Hepatocyte (in vitro differentiated cells): ENCODE measurements around the gene ACVR1.

Experiments used
- CTCF ChIP-seq: fragments of 200-600 bp; sonication (generic); IDR thresholded peaks from 2 replicates; pipeline ENCODE4 v1.5.1; 2016; ENCODE audit warnings: antibody characterized with exemption, mild to moderate bottlenecking; ENCODE audit not compliant: poor library complexity
- EZH2 ChIP-seq: fragments of 200-600 bp; sonication (generic); IDR thresholded peaks from 2 replicates; pipeline ENCODE4 v1.6.1; 2016; ENCODE audit warnings: antibody characterized with exemption, mild to moderate bottlenecking, borderline replicate concordance
- EZH2phosphoT487 ChIP-seq: fragments of 200-600 bp; sonication (generic); IDR thresholded peaks from one replicate; pipeline ENCODE4 v1.6.1; 2018; ENCODE audit warnings: antibody characterized with exemption, mild to moderate bottlenecking, low read depth, moderate library complexity; ENCODE audit not compliant: unreplicated experiment, severe bottlenecking

DNA sequence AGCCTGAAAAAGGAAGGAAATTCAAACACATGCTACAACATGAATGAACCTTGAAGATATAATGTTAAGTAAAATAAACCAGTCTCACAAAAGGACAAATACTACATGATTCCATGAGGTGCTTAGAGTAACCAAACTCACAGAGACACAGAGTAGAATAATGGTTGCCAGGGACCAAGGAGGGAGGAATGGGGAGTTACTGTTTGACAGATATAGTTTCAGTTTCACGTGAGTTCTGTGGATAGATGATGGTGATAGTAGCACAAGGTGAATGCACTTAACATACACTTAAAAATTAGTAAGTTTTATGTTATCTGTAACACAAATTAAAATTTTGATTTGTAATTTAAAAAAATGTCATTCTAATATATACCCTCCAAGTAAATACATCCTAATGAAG lies 140.6 kb downstream of the ACVR1 start:
- TF ChIP-seq CTCF = no peak
- no peak for TF ChIP-seq EZH2
- TF ChIP-seq EZH2phosphoT487 = no peak
